ENCODE measurements around the gene OGFR. TPM values are rescaled to one million over a fixed set of nuclear protein-coding genes. Genes with fewer than 3 reads are reported as not detected.

The OGFR gene
- total RNA-seq, 1 experiment from 2014 or later = 84.7 TPM

- no peak for TF ChIP-seq CTCF (IDR thresholded peaks at IDR 0.05; ENCODE audit: insufficient read depth in 1 of 2, low read depth in 1 of 2, low read length in 1 of 2, severe bottlenecking in 1 of 2, unreplicated experiment in 1 of 2)
- Mint-ChIP-seq H3K4me1 (ENCODE audit: low read depth, unreplicated experiment) (no peaks in the 10 kb centered on the region), H3K4me3 (ENCODE audit: unreplicated experiment) (no peak overlapping the region), H3K9me3 (ENCODE audit: unreplicated experiment) (no peaks in the 10 kb centered on the region), H3K27ac (ENCODE audit: unreplicated experiment) (no peak overlapping the region), H3K36me3 (ENCODE audit: insufficient read depth, unreplicated experiment) (peaks cover 34% of the 10 kb centered on the region), H3K27me3 (ENCODE audit: insufficient read depth, unreplicated experiment) (no peaks in the 10 kb centered on the region)
- Histone ChIP-seq H3K27me3 (replicated peaks; ENCODE audit: control insufficient read depth, insufficient read depth, low read length) (no peaks in the 10 kb centered on the region), H3K9me3 (no peaks in the 10 kb centered on the region), H3K36me3 (ENCODE audit: control insufficient read depth, insufficient read depth, low read length) (no peaks in the 10 kb centered on the region; the same call in 1 of the 2 replicates), H3K4me3 (ENCODE audit: low read depth, low read length) (no peak overlapping the region), H3K4me1 (no peaks in the 10 kb centered on the region)
- no peak for DNase-seq
- no TSS peak for BruUV-seq (replicated peaks)
- CTCF ChIA-PET = interaction anchor here (1.2 to 1.4 kb wide), 2 partner anchors 9 to 27 kb away, joined by 3 to 4 read pairs; no protein-coding TSS in a partner anchor
- intact Hi-C loops (cut with micrococcal nuclease; ENCODE audit: unreplicated experiment) = no loop called here
- POLR2A ChIA-PET = no interaction called here
These were observed 44.8 kb downstream of the OGFR start for GRCh38 chr20:62849431-62849830.

DNA sequence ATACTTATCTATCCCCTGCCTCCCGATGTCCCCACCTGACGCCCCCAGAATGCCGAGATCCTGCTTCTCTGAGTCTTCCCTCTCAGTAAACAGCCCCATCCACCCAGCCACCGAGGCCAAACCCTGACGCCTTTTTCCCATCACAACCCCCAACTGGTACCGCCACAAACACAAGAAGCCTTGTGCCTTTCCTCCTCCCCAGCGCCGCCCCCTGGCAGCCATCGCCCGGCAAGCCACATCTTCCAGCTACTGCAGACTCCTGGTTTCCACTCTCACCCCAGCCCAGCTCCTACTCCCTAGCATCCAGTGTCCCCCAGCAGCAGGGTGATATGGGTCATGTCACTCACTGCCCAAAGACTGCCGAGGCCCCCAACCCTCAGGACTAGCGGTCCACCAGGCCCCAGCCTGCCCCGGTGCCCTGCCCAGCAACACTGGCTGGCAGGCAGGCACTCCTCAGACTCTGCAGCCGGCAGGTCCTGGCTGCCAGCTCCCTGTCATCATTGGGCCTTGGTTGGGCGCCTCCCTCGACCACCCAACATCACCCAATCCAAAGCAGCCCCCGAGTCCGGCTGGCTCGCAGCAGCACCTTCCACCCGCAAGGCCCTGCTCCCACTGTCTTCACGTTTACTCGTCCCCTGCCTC, 45.8 kb downstream of the OGFR start:
- H3K27me3 Mint-ChIP-seq (ENCODE audit: insufficient read depth, unreplicated experiment) = no peaks in the 10 kb centered on the region
- Histone ChIP-seq H3K9me3 (no peaks in the 10 kb centered on the region), H3K4me3 (ENCODE audit: low read depth, low read length) (no peak overlapping the region), H3K4me1 (no peaks in the 10 kb centered on the region), H3K36me3 (ENCODE audit: control insufficient read depth, insufficient read depth, low read length) (no peaks in the 10 kb centered on the region), H3K27me3 (replicated peaks; ENCODE audit: control insufficient read depth, insufficient read depth, low read length) (no peaks in the 10 kb centered on the region)
- peaks cover 31% of the 10 kb centered on the region for H3K36me3 Mint-ChIP-seq (ENCODE audit: insufficient read depth, unreplicated experiment)
- no peak overlapping the region for H3K4me3 Mint-ChIP-seq (ENCODE audit: unreplicated experiment)
- no peaks in the 10 kb centered on the region for H3K4me1 Mint-ChIP-seq (ENCODE audit: low read depth, unreplicated experiment)
- POLR2A ChIA-PET = no interaction called here
- no peak overlapping the region for H3K27ac Mint-ChIP-seq (ENCODE audit: unreplicated experiment)
- CTCF ChIA-PET = no interaction called here
- no TSS peak for BruUV-seq (replicated peaks)
- TF ChIP-seq CTCF (IDR thresholded peaks at IDR 0.05; ENCODE audit: insufficient read depth in 1 of 2, low read depth in 1 of 2, low read length in 1 of 2, severe bottlenecking in 1 of 2, unreplicated experiment in 1 of 2) = no peak
- no peaks in the 10 kb centered on the region for H3K9me3 Mint-ChIP-seq (ENCODE audit: unreplicated experiment)
- DNase-seq = no peak
- intact Hi-C loops (cut with micrococcal nuclease; ENCODE audit: unreplicated experiment) = no loop called here

GRCh38 chr20:62852196-62852595, 47.6 kb downstream of the OGFR start:
- H3K9me3 ChIP-seq = no peaks in the 10 kb centered on the region
- Mint-ChIP-seq H3K4me3 (ENCODE audit: unreplicated experiment) (no peak overlapping the region), H3K36me3 (ENCODE audit: insufficient read depth, unreplicated experiment) (peaks cover 18% of the 10 kb centered on the region), H3K4me1 (ENCODE audit: low read depth, unreplicated experiment) (no peaks in the 10 kb centered on the region), H3K9me3 (ENCODE audit: unreplicated experiment) (no peaks in the 10 kb centered on the region), H3K27me3 (ENCODE audit: insufficient read depth, unreplicated experiment) (no peaks in the 10 kb centered on the region), H3K27ac (ENCODE audit: unreplicated experiment) (no peak overlapping the region)
- H3K4me3 ChIP-seq (ENCODE audit: low read depth, low read length) = no peak overlapping the region
- H3K36me3 ChIP-seq (ENCODE audit: control insufficient read depth, insufficient read depth, low read length) = no peaks in the 10 kb centered on the region
- no peaks in the 10 kb centered on the region for H3K27me3 ChIP-seq (replicated peaks; ENCODE audit: control insufficient read depth, insufficient read depth, low read length)
- ChIA-PET POLR2A (no interaction called here), CTCF (no interaction called here)
- no peak for DNase-seq
- H3K4me1 ChIP-seq = no peaks in the 10 kb centered on the region
- intact Hi-C loops (cut with micrococcal nuclease; ENCODE audit: unreplicated experiment) = no loop called here
- no peak for TF ChIP-seq CTCF (IDR thresholded peaks at IDR 0.05; ENCODE audit: insufficient read depth in 1 of 2, low read depth in 1 of 2, low read length in 1 of 2, severe bottlenecking in 1 of 2, unreplicated experiment in 1 of 2)
- no TSS peak for BruUV-seq (replicated peaks)

Data from Caco-2 (cell line).